Stimulated activated CD4-positive, alpha-beta T cell treated with anti-CD3 and anti-CD28 coated beads, Interleukin-2, amount 100 ng/mL, for 24 hours (primary cell): ENCODE data around the gene ALKBH1.
A peak's percentile ranks its signal among the peaks of the same experiment; 100 is the strongest.
"Not testable (repeated sequence)": the region's sequence is repeated elsewhere in the genome, so short reads cannot be mapped to it uniquely, and the experiment has no call there.

Experiments used
- DNase-seq, 2 donors: peaks; one replicate each; pipeline ENCODE4 v3.0.0-alpha.2; 2020

The ALKBH1 gene

GRCh38 chr14:77667331-77667730, 40.5 kb downstream of the ALKBH1 start:
- DNase-seq, result no peak

GRCh38 chr14:77663293-77663692, 44.5 kb downstream of the ALKBH1 start:
- no peak for DNase-seq

- DNase-seq, result not testable (repeated sequence)
Observed at GRCh38 chr14:77661562-77661961, 46.3 kb downstream of the ALKBH1 start.

- no peak for DNase-seq
Observed at GRCh38 chr14:77660754-77661153, 47.1 kb downstream of the ALKBH1 start.

- no peak for DNase-seq
Observed at GRCh38 chr14:77659831-77660230, 48.0 kb downstream of the ALKBH1 start.

GRCh38 chr14:77657280-77657679, 50.5 kb downstream of the ALKBH1 start:
- no peak for DNase-seq

- DNase-seq, result no peak
Observed at GRCh38 chr14:77654001-77654441, 53.8 kb downstream of the ALKBH1 start.

GRCh38 chr14:77649326-77649725, 58.5 kb downstream of the ALKBH1 start:
- no peak for DNase-seq

GRCh38 chr14:77648520-77649200, 59.2 kb downstream of the ALKBH1 start:
- DNase-seq, result no peak

GRCh38 chr14:77647853-77648252, 60.0 kb downstream of the ALKBH1 start:
- no peak for DNase-seq

GRCh38 chr14:77646907-77647306, 60.9 kb downstream of the ALKBH1 start:
- no peak for DNase-seq

- no peak for DNase-seq
Observed at GRCh38 chr14:77645520-77646230, 62.1 kb downstream of the ALKBH1 start.

GRCh38 chr14:77642407-77642806, 65.4 kb downstream of the ALKBH1 start:
- DNase-seq, result no peak

- DNase-seq, result peak; percentile 73 to 79
Observed at GRCh38 chr14:77641534-77642341, 66.1 kb downstream of the ALKBH1 start.

- DNase-seq, result no peak
Observed at GRCh38 chr14:77640756-77641533, 66.9 kb downstream of the ALKBH1 start.

GRCh38 chr14:77638771-77639171, 69.1 kb downstream of the ALKBH1 start:
- no peak for DNase-seq

GRCh38 chr14:77635869-77636268, 72.0 kb downstream of the ALKBH1 start:
- not testable (repeated sequence) for DNase-seq

GRCh38 chr14:77635466-77635865, 72.4 kb downstream of the ALKBH1 start:
- not testable (repeated sequence) for DNase-seq

- DNase-seq, result no peak
Observed at GRCh38 chr14:77630111-77630510, 77.7 kb downstream of the ALKBH1 start.

- no peak for DNase-seq
Observed at GRCh38 chr14:77625360-77625759, 82.5 kb downstream of the ALKBH1 start.

GRCh38 chr14:77623201-77623600, 84.6 kb downstream of the ALKBH1 start:
- DNase-seq, result no peak
